Subcutaneous adipose tissue (tissue), 4 donors: ENCODE measurements around the gene STAU1. TPM values are rescaled to one million over a fixed set of nuclear protein-coding genes. Genes with fewer than 3 reads are reported as not detected.

Source experiments
- CTCF ChIP-seq: fragments of 450-650 bp; IDR thresholded peaks from one replicate; pipeline ENCODE4 v1.5.1; 2016; ENCODE audit warnings: low read depth, mild to moderate bottlenecking, control low read depth, antibody characterized with exemption, moderate library complexity
- total RNA-seq, 4 donors: library from RNA; depleted of rRNA; stranded (reverse); fragments of >200 nt; gene quantifications; one replicate each; pipeline ENCODE4 v1.1.0, GENCODE V29; 2016

The STAU1 gene
- total RNA-seq, 4 donors from 2014 or later: 70.4 to 89.7 (median 76.2) TPM

- no peak for TF ChIP-seq CTCF
Observed at GRCh38 chr20:49181265-49181877, 6.8 kb downstream of the STAU1 start.

- TF ChIP-seq CTCF: no peak
Observed at GRCh38 chr20:49179368-49180277, 8.5 kb downstream of the STAU1 start.

GRCh38 chr20:49174183-49174582, 14.0 kb downstream of the STAU1 start:
- no peak for TF ChIP-seq CTCF

GRCh38 chr20:49172413-49172812, 15.7 kb downstream of the STAU1 start:
- no peak for TF ChIP-seq CTCF

- no peak for TF ChIP-seq CTCF
Observed at GRCh38 chr20:49171909-49172308, 16.2 kb downstream of the STAU1 start.

- TF ChIP-seq CTCF: no peak
Observed at GRCh38 chr20:49170714-49171113, 17.4 kb downstream of the STAU1 start.

- no peak for TF ChIP-seq CTCF
Observed at GRCh38 chr20:49169547-49169946, 18.6 kb downstream of the STAU1 start.
